Measurements from ENCODE around the gene FXN.
"Not testable (repeated sequence)": the region's sequence is repeated elsewhere in the genome, so short reads cannot be mapped to it uniquely, and the experiment has no call there.

Gene FXN

GRCh38 chr9:69065660-69066059, 30.1 kb downstream of the FXN start:
- no peak for DNase-seq (ENCODE audit: low read depth in 2 of 3, low spot score in 1 of 3)

GRCh38 chr9:69066955-69067354, 31.4 kb downstream of the FXN start:
- DNase-seq (ENCODE audit: low read depth in 2 of 3, low spot score in 1 of 3), result no peak

GRCh38 chr9:69070201-69070600, 34.6 kb downstream of the FXN start:
- no peak for DNase-seq (ENCODE audit: low read depth in 2 of 3, low spot score in 1 of 3)

- no peak for DNase-seq (ENCODE audit: low read depth in 2 of 3, low spot score in 1 of 3)
Observed at GRCh38 chr9:69071059-69071458, 35.5 kb downstream of the FXN start.

GRCh38 chr9:69073103-69073502, 37.6 kb downstream of the FXN start:
- DNase-seq (ENCODE audit: low read depth in 2 of 3, low spot score in 1 of 3), result no peak

- DNase-seq (ENCODE audit: low read depth in 2 of 3, low spot score in 1 of 3), result no peak
Observed at GRCh38 chr9:69074801-69075200, 39.2 kb downstream of the FXN start.

GRCh38 chr9:69076550-69076949, 41.0 kb downstream of the FXN start:
- DNase-seq (ENCODE audit: low read depth in 2 of 3, low spot score in 1 of 3), result no peak

GRCh38 chr9:69078069-69078468, 42.5 kb downstream of the FXN start:
- DNase-seq (ENCODE audit: low read depth in 2 of 3, low spot score in 1 of 3), result no peak

GRCh38 chr9:69078581-69078980, 43.0 kb downstream of the FXN start:
- DNase-seq (ENCODE audit: low read depth in 2 of 3, low spot score in 1 of 3), result no peak

- DNase-seq (ENCODE audit: low read depth in 2 of 3, low spot score in 1 of 3), result no peak
Observed at GRCh38 chr9:69079186-69079585, 43.6 kb downstream of the FXN start.

- no peak for DNase-seq (ENCODE audit: low read depth in 2 of 3, low spot score in 1 of 3)
Observed at GRCh38 chr9:69081261-69081660, 45.7 kb downstream of the FXN start.

GRCh38 chr9:69083321-69083720, 47.8 kb downstream of the FXN start:
- DNase-seq (ENCODE audit: low read depth in 2 of 3, low spot score in 1 of 3), result no peak

GRCh38 chr9:69085569-69086283, 50.2 kb downstream of the FXN start:
- DNase-seq (ENCODE audit: low read depth in 2 of 3, low spot score in 1 of 3), result no peak

GRCh38 chr9:69086312-69086711, 50.8 kb downstream of the FXN start:
- no peak for DNase-seq (ENCODE audit: low read depth in 2 of 3, low spot score in 1 of 3)

GRCh38 chr9:69086769-69087168, 51.2 kb downstream of the FXN start:
- no peak for DNase-seq (ENCODE audit: low read depth in 2 of 3, low spot score in 1 of 3)

GRCh38 chr9:69089082-69089481, 53.5 kb downstream of the FXN start:
- DNase-seq (ENCODE audit: low read depth in 2 of 3, low spot score in 1 of 3), result no peak

GRCh38 chr9:69089491-69089890, 53.9 kb downstream of the FXN start:
- DNase-seq (ENCODE audit: low read depth in 2 of 3, low spot score in 1 of 3), result no peak

- DNase-seq (ENCODE audit: low read depth in 2 of 3, low spot score in 1 of 3), result no peak
Observed at GRCh38 chr9:69090140-69090750, 54.7 kb downstream of the FXN start.

GRCh38 chr9:69090946-69091345, 55.4 kb downstream of the FXN start:
- no peak for DNase-seq (ENCODE audit: low read depth in 2 of 3, low spot score in 1 of 3)

- DNase-seq (ENCODE audit: low read depth in 2 of 3, low spot score in 1 of 3), result no peak
Observed at GRCh38 chr9:69093471-69094103, 58.0 kb downstream of the FXN start.

GRCh38 chr9:69094361-69095135, 59.0 kb downstream of the FXN start:
- not testable (repeated sequence) for DNase-seq (ENCODE audit: low read depth in 2 of 3, low spot score in 1 of 3)

- DNase-seq (ENCODE audit: low read depth in 2 of 3, low spot score in 1 of 3), result no peak
Observed at GRCh38 chr9:69097064-69097463, 61.5 kb downstream of the FXN start.
